Measurements from ENCODE around the gene RASGRF2.

- TF ChIP-seq CTCF (IDR thresholded peaks at IDR 0.05; ENCODE audit: low read depth, low read length) (no peak), POLR2A (IDR thresholded peaks at IDR 0.05; ENCODE audit: extremely low read depth, insufficient read length) (no peak)
Measured at GRCh38 chr5:81225463-81225862, 265.3 kb downstream of the RASGRF2 start.
